Right renal pelvis (tissue), 4 donors: Measurements from ENCODE around the gene TPGS1. TPM values are rescaled to one million over a fixed set of nuclear protein-coding genes. Genes with fewer than 3 reads are reported as not detected.
"Not testable (repeated sequence)": the region's sequence is repeated elsewhere in the genome, so short reads cannot be mapped to it uniquely, and the experiment has no call there.

Source experiments
- DNase-seq, 4 donors: peaks; one replicate each; pipeline ENCODE4 v3.0.0-alpha.2; 2013; ENCODE audit warnings: low read depth in 4 of 4, low spot score in 3 of 4, missing footprints in 1 of 4
- polyA plus RNA-seq, 4 donors: library from polyadenylated mRNA; unstranded; fragments of 120-200 nt; gene quantifications; one replicate each; pipeline ENCODE4 v1.2.1, GENCODE V29; 2013; ENCODE audit not compliant: insufficient read length in 4 of 4

TPGS1 gene
- polyA plus RNA-seq, 4 donors: 5.5 to 18.3 (median 6.6) TPM

DNA sequence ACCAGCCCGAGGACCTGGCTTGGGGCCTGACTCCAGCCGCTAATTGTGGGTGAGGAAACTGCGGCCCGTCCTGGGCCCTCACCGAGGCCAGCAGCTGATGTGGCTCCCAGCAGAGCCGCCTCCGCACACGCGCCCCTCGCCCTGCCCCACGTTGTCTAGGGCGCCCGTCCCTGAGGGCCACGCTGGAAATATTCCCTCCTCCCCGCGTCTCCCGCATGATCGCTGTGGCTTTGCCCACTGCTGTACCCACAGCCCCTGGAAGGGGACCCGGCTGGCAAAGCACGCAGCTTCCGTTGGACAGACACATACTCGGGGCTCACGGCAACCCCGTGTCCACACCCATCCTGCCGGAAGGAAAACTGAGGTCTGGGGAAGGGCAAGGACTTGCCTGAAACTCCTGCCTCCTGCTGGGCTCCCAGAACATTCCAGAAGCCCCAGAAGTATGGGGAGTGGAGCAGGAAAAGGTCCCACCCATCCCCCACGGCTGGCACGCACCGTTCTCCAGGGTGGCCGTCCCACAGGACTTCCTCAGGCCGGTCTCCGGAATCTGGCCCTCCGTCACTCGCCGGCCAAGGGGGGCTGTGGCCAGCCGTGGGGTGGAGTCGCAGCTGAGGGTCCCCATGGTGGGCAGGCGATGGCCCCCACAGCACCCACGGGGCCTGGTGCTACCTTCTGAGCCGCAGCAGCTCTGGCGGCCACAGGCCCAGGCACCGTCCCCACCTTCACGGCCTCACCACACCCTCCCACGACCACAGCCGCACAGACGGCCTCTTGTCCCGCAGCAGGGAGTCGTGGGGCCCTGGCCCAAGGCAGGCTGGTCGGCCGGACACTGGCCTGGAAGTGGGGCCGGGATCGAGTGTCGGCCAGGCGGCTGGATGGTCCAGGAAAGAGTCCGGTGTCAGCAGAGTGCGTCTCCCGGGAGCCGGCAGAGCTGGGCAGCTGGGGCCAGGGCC lies 32.9 kb upstream of the TPGS1 start:
- DNase-seq: no peak

- DNase-seq: no peak
Observed at GRCh38 chr19:475360-475759, 31.9 kb upstream of the TPGS1 start.

DNA sequence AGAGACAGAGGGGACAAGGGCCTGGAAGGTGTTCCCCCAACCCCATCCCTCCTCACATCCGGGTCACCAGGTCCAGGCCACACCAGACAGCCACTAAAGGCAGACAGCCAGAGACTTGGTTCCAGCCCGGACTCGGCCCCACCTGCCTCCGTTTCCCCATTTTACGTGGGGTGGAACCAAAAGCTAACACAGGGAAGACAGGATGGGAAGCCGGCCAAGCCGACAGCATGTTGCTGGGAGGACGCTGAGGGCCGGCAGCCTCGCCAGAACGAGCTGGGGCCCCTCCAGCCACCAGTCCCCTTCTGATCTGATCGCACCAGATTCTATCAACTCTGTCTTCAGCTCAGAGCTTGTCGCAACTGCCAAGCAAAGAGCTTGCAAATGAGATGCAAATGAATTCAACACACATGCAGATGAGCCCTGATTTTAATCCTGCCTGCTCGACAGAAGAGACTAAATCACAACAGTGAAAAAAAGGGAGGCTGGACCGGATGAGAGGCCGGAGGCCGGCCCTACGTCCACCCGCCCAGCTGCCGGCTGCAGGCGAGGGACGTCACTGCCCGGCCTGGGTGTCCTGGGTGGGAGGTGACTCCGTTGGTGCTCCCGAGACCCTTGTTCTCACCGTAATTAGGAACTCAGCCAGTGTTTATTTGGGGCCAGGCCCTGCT lies 28.9 kb upstream of the TPGS1 start:
- no peak for DNase-seq

- DNase-seq: no peak
Observed at GRCh38 chr19:478976-479375, 28.3 kb upstream of the TPGS1 start.

DNA sequence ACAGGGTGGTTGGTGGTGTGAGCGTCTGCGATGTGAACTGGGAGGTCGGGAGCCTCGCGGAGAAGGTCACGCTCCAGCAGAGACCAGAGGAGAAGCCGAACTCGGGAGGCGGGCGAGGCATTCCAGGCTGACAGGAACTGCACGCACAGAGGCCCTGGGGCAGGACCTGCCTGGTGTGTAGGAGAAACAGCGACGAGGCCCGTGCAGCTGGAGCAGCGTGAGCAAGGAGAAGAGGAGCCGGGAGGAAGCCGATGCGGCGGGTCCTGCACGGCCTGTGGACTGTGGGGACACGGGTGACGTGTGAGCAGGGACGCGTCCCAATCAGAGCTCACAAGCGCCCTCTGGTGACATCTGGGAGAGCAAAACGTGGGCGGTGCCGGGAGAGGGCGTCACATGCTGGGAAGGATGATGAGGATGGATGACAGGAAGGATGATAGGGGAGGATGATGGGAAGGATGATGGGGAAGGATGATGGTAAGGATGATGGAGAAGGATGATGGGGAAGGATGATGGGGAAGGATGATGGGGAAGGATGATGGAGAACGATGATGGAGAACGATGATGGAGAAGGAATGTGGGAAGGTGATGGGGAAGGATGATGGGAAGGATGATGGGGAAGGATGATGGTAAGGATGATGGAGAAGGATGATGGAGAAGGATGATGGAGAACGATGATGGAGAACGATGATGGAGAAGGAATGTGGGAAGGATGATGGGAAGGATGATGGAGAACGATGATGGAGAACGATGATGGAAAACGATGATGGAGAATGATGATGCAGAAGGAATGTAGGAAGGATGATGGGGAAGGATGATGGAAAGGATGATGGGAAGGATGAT lies 27.1 kb upstream of the TPGS1 start:
- DNase-seq: peak in 1 of 4 donors; percentile 49

DNA sequence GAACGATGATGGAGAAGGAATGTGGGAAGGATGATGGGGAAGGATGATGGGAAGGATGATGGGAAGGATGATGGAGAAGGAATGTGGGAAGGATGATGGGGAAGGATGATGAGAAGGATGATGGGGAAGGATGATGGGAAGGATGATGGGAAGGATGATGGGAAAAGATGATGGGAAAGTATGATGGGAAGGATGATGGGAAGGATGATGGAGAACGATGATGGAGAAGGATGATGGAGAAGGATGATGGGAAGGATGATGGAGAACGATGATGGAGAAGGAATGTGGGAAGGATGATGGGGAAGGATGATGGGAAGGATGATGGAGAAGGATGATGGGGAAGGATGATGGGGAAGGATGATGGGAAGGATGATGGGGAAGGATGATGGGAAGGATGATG lies 26.2 kb upstream of the TPGS1 start:
- not testable (repeated sequence) for DNase-seq

- DNase-seq: no peak
Observed at GRCh38 chr19:482186-483041, 24.9 kb upstream of the TPGS1 start.

- DNase-seq: no peak
Observed at GRCh38 chr19:483332-484072, 23.8 kb upstream of the TPGS1 start.

GRCh38 chr19:484494-484893 lies 22.8 kb upstream of the TPGS1 start:
- DNase-seq: no peak

DNA sequence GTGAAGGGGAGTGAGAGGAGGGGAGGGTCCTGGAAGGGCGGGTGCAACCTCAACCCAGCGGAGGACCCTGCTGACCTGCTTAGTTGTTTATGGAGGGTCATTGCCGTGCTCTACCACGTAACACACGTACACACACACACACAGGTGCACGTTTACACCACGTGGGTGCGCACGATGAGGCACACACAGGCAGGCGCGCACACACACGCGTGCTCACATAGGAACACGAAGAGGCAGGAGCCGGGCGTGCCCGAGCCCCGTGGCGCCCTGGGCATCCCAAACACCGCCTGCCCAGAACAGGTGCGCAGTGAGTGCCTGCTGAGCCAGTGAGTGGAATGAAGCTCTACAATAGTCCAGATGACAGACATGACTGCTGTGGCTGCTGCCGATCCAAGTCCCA lies 22.2 kb upstream of the TPGS1 start:
- DNase-seq: no peak

GRCh38 chr19:485583-486236 lies 21.6 kb upstream of the TPGS1 start:
- no peak for DNase-seq

DNA sequence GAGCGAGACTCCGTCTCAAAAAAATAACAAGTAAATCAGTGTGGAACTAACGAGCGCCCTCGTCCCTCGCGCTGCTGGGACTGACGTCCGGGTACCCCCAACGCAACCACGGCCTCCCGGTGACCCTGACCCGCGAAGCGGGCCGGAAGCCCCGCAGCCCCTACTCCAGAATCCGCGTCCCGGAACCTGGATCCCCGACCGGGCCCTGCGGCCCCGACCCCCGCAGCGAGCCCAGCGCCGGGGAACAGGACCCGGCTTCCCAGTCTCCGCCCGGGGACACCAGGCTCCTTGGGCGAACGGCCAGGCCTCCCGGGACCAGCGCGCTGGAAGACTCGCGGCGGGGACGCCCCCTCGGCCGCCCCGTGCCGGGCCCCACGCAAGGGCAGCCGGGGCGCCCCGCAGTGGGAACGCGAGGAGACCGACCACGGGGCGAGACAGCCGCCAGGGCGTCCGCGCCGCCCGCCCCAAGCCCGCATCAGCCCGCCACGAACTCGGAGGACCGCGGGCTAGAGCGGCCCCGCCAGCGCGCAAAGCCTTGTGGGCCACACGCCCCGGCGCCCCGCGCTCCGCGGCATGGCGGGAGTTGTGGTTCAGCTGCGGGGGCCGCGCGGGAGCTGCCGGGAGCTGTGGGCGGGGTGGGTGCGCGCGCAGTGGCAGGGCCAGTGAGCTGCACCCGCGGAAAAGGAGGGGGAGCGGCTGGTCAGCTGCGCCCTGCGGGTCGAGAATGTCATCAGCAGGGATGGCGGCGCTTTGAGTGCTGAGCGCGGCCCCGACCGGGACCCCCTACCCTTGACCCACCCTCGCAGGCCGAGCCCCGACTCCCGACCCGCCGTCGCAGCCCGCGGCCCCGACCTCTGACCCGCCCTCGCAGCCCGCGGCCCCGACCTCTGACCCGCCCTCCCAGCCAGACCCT lies 18.5 kb upstream of the TPGS1 start:
- DNase-seq: peak; percentile 88 to 92 (median 89)

DNA sequence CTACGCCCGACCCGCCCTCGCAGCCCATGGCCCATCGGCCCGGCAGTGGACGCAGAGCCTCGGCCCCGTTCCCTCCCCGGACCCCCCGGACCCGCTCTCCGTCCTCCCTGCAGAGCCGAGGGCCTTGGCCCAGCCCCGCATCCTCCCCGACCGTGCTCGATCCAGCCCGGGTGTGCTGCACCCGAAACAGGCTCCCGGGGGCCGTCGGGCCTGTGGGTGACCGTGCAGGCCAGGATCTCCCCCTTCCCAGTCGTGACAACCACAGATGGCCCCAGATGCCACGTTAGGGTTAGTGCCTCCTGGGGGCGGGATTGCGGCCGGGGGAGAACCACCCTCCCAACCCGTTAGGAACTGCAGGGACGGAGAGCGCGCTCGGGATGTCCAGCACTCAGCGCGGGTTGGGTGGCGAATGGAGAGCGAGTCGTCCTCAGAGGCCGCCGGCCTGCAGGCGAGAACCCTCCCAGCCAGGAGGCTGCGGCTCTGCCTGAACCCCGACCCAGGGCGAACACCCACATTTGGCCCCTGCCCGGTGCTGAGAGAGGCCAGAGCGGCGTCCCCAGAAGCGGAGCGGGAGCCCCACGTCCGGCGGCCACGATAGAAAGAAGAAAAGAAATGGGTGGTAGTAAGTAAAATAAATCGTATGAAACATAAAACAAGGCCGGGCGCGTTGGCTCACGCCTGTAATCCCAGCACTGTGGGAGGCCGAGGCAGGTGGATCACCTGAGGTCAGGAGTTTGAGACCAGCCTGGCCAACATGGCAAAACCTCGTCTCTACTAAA lies 17.7 kb upstream of the TPGS1 start:
- no peak for DNase-seq

- no peak for DNase-seq
Observed at GRCh38 chr19:491146-491741, 16.1 kb upstream of the TPGS1 start.

GRCh38 chr19:492091-492531 lies 15.2 kb upstream of the TPGS1 start:
- DNase-seq: no peak

DNA sequence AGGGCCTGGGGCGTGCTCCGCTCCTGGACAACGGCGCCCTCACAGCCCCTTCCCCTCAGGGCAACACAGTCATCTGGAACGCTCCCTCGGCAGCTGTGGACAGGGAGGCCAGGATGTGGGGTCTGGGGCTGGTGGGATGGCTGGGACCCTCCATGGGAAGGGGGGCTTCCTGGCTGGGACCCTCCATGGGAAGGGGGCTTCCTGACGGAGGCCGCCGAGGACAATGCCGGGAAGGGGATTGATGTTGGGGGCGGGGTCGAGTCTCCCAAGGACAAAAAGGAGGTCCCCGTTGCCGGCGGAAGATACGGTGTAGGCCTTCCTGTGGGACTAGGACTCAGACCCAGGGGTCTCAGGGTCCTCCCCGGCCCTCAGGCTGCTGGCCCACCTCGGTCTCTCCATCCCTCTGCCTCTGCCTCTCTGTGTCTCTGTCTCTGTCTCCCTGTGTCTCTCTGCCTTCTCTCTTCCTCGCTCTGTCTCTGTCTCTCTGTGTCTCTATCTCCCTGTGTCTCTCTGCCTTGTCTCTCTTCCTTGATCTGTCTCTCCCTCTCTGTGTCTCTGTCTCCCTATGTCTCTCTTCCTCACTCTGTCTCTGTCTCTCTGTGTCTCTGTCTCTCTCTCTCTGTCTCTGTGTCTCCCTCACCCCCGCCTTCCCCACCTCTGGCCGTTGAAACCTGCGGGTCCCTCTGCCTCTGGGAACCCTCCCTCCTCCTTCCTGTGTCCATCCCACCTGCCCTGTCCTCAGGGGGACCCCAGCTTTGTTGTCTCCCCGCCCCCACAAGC lies 13.7 kb upstream of the TPGS1 start:
- DNase-seq: no peak
